NCI-H748 treated with DMSO at 0.1 percent for 48 hours (cell line): Measurements from ENCODE around the gene UGT1A1.

ENCODE experiments used
- DNase-seq: peaks from one replicate; lab custom pipeline; 2025; lab: John Stamatoyannopoulos, UW

UGT1A1 gene

DNA sequence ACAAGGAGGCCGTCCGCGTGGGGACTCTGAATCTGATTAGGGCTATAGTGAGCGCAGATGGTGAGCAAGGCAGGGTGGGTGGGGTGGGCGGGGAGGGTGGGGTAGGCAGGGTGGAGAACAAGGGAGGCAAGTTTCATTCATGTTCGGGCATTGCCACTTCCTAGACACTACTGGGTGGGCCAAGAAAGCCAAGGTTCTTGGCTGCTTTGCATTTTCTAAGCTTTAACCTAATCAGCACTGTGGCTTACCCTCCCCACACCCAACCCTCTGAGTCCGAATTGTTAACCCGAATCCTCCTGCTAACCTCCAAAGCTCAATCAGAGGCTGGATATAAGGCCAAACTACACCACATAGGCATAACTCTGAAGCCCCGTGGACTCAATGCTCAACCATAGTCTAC lies 36.2 kb downstream of the UGT1A1 start:
- DNase-seq, result no peak

DNA sequence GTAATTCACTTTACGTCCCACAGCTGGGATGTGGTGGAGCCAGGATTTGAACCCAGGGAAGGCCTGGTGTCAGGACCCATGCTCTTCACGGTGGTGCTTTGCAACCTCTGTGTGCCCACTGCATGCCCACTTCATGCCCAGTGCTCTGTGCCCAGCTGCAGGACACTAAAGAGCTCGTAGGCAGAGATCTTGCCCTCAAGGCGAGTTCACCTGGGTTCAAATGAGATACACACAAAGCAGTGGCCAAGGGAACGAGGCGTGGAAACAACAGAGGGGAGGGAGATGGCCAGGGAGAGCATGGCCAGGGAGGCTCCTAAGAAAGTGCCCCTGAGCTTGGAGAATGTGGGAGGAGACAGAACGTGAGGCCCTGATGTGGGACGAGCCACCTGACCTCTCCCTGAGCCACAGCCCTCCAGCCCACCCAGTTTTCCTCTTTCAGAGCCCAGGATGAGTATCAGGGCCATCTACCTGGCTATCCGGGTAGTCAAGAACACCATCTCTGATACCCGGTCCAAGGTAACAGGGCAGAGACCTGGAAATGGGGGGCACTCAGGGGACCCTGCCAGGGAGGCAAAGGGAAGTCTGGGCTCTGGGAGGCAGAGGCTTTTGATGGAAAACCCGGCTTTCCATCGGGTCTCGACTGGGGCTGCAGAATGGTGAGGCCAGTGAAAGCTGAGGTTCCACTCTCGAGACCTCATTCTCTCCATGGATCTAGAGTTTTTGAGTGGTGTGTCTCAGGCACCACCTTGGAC lies 38.4 kb downstream of the UGT1A1 start:
- DNase-seq, result no peak

DNA sequence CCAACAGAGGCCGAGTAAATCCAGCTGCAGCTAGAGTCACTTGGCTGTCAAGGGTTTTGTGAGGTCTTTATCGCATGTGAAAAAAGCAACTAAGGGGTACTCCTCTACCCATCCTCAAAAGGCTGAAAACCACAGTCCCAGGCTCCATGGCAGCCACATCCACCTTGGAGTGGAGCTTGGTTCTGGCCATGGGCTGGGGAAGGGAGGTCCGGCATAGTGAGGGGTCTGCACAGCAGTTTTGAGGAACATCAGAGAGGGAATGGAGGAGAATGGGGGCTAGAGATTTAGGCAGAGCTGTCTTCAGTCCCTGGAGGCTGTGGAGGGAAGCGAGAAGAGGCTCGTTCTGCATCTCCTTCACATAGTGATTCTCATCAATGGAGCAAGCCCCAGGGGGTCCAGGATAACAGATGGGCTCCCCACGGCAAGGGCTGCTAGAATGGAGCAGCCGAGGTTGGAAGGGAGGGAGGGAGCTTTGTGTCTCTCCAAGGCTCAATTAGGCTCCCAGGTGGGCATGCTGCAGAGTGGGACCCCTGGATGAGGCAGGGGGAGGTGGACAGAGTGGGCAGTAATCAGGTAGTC lies 39.1 kb downstream of the UGT1A1 start:
- DNase-seq, result no peak

- DNase-seq, result no peak
Observed at GRCh38 chr2:233799716-233800115, 39.6 kb downstream of the UGT1A1 start.

- no peak for DNase-seq
Observed at GRCh38 chr2:233800208-233800607, 40.1 kb downstream of the UGT1A1 start.

DNA sequence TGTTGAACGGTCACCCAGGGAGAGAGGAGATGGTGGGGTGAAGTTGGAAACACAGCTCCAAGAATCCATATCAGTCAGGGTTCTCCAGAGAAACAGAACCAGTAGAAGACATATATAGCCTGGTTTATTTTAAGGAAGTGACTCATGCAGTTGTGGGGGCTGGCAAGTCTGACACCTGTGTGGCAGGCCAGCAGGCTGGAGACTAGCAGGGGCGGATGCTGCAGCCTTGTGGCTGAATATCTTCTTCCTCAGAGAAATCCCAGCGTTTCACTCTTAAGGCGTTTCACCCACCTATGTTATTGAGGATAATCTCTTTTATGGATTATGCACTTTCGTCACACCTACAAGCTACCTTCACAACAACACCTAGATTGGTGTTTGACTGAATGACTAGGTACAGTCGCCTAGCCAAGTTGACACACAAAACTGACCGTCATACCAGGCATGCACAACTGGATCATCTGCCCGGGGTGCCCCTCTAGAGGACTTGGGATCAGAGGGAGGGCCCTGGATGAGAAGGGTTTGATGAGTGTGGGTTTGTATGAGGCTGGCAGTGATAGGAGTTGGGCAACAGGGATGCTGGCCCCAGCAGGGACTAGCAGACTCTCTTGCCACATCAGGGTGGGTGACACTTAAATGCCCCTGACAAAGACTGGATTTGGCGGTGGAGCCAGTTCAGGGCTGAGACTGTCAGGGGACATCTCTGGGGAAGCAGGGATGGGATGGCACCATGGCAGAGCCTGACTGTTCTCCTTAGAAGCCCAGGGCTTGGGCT lies 41.5 kb downstream of the UGT1A1 start:
- no peak for DNase-seq

- DNase-seq, result no peak
Observed at GRCh38 chr2:233802132-233802815, 42.2 kb downstream of the UGT1A1 start.

DNA sequence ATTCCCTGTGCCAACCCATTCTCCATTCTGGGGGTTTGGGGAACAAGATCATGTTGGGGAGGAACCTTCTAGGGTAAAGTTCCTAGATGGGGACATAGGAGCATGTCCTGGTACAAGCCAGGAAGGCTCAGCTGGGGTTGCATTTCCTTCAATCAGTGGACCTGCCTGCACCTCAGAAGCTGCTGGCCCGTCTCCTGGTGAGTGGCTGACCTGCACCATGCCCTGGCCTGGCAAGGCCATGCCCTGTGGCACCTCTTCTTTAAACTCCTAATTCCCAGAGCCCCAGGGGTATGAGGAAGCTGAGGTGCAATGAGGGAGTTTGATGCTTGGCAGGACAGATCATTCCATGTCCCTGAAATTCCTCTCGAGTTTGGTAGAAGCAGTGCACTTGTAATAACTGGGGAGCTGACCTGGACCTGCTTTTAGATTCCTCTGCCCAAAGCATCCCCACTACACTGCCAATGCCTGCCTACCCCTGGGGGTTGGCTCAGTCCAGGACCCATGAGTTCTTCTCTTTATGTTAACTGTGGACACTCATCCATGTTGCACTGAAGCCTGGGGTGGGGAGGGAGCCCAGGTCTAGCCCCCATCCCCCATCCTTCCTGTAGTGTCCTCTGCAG lies 43.3 kb downstream of the UGT1A1 start:
- no peak for DNase-seq

DNA sequence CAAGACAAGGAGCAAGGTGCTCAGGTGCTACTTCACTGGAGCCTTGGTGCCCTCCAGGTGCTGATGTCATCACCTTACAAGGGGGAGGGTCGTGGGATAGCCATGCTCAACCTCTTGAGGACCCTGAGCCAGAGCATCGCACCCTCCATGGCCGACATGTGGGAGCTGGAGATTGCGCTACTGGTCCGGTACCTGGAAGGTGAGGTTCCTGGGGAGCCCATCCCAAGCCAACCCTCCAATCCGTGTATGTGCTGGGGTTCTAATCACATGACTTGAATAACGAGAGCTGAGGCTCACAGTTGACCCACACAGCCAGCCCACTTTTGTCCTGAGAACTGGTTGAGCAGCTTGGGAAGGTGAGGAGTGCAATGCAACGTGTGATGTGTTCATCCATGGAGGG lies 43.9 kb downstream of the UGT1A1 start:
- DNase-seq, result no peak

- DNase-seq, result no peak
Observed at GRCh38 chr2:233807215-233807865, 47.3 kb downstream of the UGT1A1 start.

DNA sequence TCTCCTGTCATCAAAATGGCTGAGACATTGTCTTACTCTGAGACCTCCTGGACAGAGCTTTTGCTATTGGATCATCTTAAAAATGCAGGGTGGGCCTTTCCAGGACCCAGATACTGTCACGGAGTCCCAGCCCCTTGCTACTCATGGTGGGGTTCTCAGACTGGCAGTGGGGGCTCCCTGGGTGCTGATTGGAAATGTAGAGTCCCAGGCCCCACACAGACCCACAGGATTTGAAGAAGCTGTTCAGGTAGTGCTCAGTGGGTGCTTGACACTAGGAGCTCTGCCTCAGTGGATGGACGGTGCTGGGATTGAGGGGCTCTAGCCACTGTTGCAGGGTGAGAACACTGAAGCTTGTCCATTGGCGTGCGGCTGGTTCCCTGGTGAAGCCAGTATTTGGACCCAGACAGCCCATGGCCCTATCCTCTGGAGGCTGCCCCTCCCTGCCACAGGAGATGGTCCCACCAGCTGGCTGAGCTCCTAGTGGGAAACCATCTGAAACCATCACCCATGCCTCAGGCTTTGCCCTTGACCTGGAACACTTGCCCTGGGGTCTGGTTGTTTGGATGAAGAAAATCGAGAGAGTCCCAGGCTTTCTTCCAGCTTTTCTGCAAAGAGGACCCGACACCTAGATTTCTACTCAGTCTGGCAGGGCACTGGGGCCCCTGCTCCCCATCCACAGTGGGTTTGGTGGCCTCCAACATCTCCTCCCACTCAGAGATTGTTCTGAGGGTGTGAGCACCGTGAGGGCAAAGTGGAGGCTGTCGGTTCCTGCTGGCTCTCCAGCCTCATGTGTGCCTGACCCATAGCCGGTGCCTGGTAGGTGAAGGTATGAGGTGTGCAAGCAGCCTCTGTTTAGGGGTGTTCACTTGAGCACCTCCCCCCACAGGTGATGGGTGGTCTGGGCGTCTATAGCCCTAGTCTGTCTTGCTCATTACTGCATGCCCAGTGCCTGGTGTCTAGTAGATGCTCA lies 48.2 kb downstream of the UGT1A1 start:
- DNase-seq, result no peak

- no peak for DNase-seq
Observed at GRCh38 chr2:233810385-233810784, 50.3 kb downstream of the UGT1A1 start.

DNA sequence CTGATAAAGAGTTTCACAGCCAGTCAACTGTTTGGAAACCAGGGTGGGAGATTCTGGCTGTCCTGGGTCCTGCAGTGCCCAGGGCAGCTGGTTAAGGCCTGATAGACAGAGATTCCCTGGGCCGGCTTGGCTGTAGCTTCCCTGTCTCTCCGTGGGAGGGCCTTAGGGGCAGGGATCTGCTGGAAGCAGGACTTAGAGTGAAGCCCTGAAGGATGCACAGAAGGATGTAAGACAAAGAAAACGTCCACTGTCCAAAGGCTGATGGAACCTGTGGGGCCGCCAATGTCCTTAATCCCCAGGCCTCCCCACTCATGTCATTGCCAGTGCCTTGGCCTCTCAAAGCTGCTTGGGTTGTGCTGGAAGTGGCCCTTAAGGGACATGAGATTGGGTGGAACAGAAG lies 51.0 kb downstream of the UGT1A1 start:
- no peak for DNase-seq

DNA sequence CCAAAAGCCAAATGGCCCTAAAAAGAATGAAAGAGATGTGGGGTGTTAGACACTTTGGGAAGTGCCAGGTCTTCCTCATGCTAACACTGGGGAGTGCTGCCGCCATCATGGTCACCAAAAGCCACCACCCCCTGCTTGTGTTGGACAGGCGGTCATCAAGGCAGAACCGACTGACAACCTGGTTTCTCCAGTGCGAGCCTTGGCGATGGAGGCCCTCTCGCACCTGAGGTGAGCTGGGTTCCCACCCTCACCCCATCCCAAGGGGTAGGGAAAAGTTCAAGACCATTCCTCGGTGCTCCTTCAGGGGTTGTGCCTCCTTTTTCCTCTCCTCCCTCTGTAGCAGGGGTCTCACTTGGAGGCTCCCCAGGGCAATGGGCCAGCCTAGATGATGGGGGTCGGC lies 51.7 kb downstream of the UGT1A1 start:
- DNase-seq, result no peak

GRCh38 chr2:233813236-233814055 lies 53.4 kb downstream of the UGT1A1 start:
- DNase-seq, result no peak

DNA sequence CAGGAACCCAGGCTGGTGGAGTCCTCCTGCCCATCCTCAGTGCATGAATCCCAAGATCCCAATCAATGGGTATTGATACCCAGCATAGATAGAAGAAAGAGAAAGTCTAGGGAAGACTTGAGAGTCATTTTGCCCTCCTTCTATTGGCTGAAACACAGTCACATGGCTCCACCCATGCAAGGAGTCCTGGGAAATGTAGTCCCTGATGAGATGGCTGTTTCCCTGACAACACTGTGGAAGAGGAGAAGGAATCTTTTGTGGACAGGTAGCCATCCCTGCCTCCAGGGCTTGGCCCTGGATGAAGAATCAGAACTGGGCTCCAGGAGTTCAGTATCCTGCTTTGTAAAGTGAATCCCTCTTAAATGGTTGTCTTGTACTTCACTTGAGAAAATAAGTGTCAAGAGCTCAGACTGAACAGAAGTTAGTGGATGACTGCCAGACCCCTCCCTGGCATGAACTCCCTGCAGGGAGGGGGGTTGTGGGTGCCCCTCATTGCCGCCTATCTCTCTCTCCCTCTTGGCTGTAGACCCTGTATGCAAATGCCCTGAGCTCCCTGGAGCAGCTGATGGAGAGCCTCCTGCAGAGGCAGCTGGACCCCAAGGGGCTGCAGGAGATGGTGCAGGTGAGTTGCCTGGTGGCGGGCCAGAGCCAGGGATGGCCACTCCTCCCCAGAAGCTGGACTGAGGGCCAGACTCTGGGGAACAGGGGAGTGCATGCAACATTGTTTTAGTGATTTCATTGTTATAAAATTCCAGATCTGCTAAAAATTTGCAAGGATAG lies 54.2 kb downstream of the UGT1A1 start:
- DNase-seq, result no peak

DNA sequence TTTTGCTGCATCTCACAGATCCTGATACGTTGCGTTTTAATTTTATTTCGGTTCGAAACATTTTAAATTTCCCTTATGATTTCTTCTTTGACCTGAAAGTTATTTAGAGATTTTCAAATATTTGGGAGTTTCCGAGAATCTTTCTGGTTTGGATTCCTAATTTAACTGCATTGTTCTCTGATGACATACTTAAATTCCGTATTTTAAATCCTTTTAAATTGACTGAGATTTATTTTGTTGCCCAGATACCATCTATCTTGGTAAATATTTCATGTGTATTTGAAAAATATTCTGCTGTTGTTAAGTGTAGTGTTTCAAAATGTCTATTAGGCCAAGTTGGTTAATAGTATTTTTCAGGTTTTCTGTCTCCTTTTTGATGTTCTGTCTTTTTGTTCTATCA lies 55.8 kb downstream of the UGT1A1 start:
- DNase-seq, result no peak

DNA sequence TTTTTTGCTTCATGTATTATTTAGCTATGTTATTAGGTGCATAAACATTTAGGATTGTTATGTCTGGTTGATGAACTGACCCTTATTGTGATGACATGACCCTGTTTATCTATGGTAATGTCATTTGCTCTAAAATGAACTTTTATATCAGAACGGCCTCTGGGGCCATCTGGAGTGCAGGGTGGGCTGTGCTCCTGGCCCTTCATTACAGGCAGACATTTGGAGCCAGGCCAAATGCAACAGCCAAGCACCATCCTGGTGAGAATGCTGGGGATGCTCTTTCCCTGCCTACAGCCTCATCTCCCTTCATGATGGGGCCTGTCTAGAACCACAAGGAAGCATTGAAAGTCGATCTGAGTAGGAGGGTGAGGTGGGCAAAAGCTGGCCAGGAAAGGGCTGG lies 56.3 kb downstream of the UGT1A1 start:
- no peak for DNase-seq

DNA sequence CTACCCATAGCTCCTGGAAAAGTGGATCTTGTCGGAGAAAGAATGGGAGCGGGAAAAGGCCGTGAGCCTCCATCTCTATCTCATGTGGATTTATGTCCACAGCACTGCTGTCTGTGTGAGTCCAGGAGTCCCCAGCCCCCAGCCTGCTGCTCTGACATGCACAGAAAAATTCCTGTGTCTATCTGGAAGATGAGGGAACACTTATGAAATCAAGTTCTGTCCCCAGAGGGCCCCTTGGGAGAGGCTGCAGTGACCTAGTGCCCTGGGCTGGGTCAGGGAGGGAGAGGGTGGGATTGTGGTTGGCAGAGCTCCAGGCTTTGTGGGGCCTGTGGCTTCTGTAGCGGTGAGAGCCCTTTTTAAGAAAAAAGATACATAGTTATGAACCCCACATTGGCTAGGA lies 56.7 kb downstream of the UGT1A1 start:
- no peak for DNase-seq
